Suprapubic skin (tissue), 4 donors: ENCODE results near the gene CLMN. TPM values are rescaled to one million over a fixed set of nuclear protein-coding genes. Genes with fewer than 3 reads are reported as not detected.
A peak's percentile ranks its signal among the peaks of the same experiment; 100 is the strongest.

Source experiments
- DNase-seq, 2 donors: peaks; one replicate each; pipeline ENCODE4 v3.0.0-alpha.2; 2019; ENCODE audit warnings: low spot score in 2 of 2
- H3K27ac ChIP-seq: fragments of 200-600 bp; sonication (generic); one replicate; pipeline ENCODE4 v1.5.1; 2019
- H3K27me3 ChIP-seq: fragments of 200-600 bp; sonication (generic); one replicate; pipeline ENCODE4 v1.5.1; 2019
- H3K36me3 ChIP-seq: fragments of 200-600 bp; sonication (generic); one replicate; pipeline ENCODE4 v1.5.1; 2019
- H3K4me1 ChIP-seq: fragments of 200-600 bp; sonication (generic); one replicate; pipeline ENCODE4 v1.5.1; 2019
- H3K4me3 ChIP-seq: fragments of 200-600 bp; sonication (generic); one replicate; pipeline ENCODE4 v1.5.1; 2019; ENCODE audit warnings: mild to moderate bottlenecking
- H3K9me3 ChIP-seq: fragments of 200-600 bp; sonication (generic); one replicate; pipeline ENCODE4 v1.5.1; 2019
- EP300 ChIP-seq: sonication (generic); formaldehyde crosslinking; IDR thresholded peaks from one replicate; pipeline ENCODE4 v1.6.1; 2017; ENCODE audit warnings: antibody characterized with exemption
- POLR2A ChIP-seq, 2 donors: fragments of 450-650 bp; IDR thresholded peaks; one replicate each; pipeline ENCODE4 v1.6.1; 2017; ENCODE audit warnings: antibody characterized with exemption in 2 of 2, mild to moderate bottlenecking in 2 of 2, moderate library complexity in 2 of 2
- POLR2AphosphoS5 ChIP-seq, 3 donors: sonication (generic); formaldehyde crosslinking; IDR thresholded peaks; one replicate each; pipeline ENCODE4 v1.6.1; 2017; ENCODE audit warnings: antibody characterized with exemption in 3 of 3
- WGBS: methylation state at CpG from one replicate; pipeline ENCODE4 v1.1.5; 2018; 5-methylcytosine and 5-hydroxymethylcytosine counted together
- total RNA-seq, 4 donors: library from RNA; depleted of rRNA; stranded (reverse); fragments of >200 nt; gene quantifications; one replicate each; pipeline ENCODE4 v1.1.0, GENCODE V29; 2016
- TF ChIP-seq, protein P1 (sequence below), 2 donors: fragments of 200-600 bp in 1 of 2; fragments of 450-650 bp in 1 of 2; sonication (generic) in 1 of 2; IDR thresholded peaks; one replicate each; pipeline ENCODE4 v1.5.1; 2016 to 2019; ENCODE audit warnings: antibody characterized with exemption in 2 of 2, mild to moderate bottlenecking in 1 of 2, moderate library complexity in 1 of 2

Gene CLMN
- total RNA-seq, 4 donors from 2014 or later, result 5.0 to 25.7 (median 7.0) TPM

DNA sequence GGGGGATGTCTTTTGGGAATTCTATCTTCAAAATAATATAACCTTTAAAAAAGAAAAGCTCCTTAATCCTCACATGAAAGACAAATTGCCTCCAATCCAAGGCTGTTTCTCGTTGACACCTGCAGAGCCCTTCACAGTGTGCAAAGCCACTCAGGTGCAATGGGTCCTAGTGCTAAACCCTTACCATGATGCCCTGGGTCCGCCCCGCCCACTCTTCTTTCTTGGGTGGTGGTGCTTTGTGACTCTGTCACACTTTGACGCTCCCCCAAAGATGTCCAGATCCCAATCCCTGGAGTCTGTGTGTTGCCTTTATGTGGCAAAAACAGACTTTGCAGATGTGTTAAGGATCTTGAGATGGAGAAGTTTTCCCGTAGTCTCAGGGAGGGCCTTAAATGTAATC lies 29.7 kb downstream of the CLMN start:
- H3K9me3 ChIP-seq, result no peaks in the 10 kb centered on the region
- no peak overlapping the region for H3K27ac ChIP-seq
- WGBS, result 94% methylated on average over 5 of the region's 5 CpGs
- DNase-seq, result peak in 1 of 2 donors; percentile 69
- no peak for TF ChIP-seq EP300
- TF ChIP-seq POLR2A (IDR thresholded peaks at IDR 0.05), result no peak
- TF ChIP-seq POLR2AphosphoS5 (IDR thresholded peaks at IDR 0.05), result no peak
- TF ChIP-seq, protein P1, sequence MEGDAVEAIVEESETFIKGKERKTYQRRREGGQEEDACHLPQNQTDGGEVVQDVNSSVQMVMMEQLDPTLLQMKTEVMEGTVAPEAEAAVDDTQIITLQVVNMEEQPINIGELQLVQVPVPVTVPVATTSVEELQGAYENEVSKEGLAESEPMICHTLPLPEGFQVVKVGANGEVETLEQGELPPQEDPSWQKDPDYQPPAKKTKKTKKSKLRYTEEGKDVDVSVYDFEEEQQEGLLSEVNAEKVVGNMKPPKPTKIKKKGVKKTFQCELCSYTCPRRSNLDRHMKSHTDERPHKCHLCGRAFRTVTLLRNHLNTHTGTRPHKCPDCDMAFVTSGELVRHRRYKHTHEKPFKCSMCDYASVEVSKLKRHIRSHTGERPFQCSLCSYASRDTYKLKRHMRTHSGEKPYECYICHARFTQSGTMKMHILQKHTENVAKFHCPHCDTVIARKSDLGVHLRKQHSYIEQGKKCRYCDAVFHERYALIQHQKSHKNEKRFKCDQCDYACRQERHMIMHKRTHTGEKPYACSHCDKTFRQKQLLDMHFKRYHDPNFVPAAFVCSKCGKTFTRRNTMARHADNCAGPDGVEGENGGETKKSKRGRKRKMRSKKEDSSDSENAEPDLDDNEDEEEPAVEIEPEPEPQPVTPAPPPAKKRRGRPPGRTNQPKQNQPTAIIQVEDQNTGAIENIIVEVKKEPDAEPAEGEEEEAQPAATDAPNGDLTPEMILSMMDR (IDR thresholded peaks at IDR 0.05), result no peak
- peaks cover 15% of the 10 kb centered on the region for H3K4me1 ChIP-seq
- no peaks in the 10 kb centered on the region for H3K36me3 ChIP-seq
- H3K4me3 ChIP-seq, result no peak overlapping the region
- H3K27me3 ChIP-seq, result no peaks in the 10 kb centered on the region

DNA sequence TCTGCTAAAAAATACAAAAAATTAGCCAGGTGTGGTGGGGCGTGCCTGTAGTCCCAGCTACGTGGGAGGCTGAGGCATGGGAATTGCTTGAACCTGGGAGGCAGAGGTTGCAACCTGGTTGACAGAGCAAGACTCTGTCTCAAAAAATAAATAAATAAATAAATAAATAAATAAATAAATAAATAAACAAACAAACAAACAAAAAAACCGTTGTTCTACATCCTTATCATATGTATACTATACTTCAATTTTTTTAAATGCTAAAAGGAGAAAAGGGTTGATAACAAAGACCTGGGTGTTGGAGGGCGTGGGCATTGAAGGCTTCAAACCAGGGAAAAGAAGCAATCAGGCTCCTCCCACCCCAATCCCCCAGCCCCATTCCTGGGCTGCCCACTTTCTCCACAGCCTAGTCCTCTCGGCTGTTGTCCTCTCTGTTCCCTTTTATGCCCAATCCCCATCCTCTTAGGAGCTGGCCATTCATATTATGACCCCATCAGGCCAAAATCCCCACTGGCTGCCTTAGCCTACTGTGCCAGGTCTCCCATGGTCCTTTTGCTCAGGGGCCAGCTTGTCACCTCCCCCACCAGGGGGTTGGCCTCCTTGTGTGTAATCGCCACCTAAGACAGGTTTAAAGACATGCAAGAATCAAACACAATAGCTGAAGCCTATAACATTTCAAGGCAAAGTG lies 30.2 kb downstream of the CLMN start:
- no peaks in the 10 kb centered on the region for H3K27me3 ChIP-seq
- 91% methylated on average over 6 of the region's 6 CpGs for WGBS

DNA sequence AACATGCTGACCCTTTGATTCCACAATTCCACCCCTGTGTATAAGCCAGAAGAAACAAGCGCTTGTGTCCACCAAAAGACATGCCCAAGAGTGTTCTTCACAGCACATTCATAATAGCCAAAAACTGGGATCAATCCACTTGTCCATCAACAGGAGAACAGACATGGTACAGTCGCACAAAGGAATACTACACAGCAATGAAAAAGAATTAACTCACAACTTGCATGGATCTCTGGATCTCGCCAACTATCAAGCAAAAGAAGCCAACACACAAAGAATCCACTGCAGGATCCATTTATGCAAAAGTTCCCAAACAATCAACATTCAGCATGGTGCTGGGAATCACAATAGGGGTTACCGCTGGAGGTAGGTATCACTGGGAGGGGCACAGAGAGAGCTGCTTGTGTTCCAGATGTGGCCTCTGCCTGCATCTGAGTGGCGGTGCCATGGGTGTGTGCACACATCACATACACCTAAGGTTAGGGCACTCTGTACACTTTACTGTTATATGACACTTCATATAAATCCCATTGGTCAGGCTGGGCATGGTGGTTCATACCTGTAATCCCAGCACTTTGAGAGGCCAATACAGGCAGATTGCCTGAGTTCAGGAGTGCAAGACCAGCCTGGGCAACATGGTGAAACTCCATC lies 30.9 kb downstream of the CLMN start:
- TF ChIP-seq POLR2AphosphoS5 (IDR thresholded peaks at IDR 0.05), result no peak
- TF ChIP-seq EP300, result no peak
- TF ChIP-seq, protein P1 (IDR thresholded peaks at IDR 0.05), result no peak
- TF ChIP-seq POLR2A (IDR thresholded peaks at IDR 0.05), result no peak
- WGBS, result 93% methylated on average over 4 of the region's 5 CpGs
- H3K4me3 ChIP-seq, result no peak overlapping the region
- H3K27ac ChIP-seq, result no peak overlapping the region
- H3K9me3 ChIP-seq, result no peaks in the 10 kb centered on the region
- no peaks in the 10 kb centered on the region for H3K36me3 ChIP-seq
- no peaks in the 10 kb centered on the region for H3K27me3 ChIP-seq
- peaks cover 15% of the 10 kb centered on the region for H3K4me1 ChIP-seq
- peak in 1 of 2 donors; percentile 13 for DNase-seq

More for the DNA sequence above, 30.2 kb downstream of the CLMN start:
- Histone ChIP-seq H3K9me3 (no peaks in the 10 kb centered on the region), H3K4me1 (peaks cover 15% of the 10 kb centered on the region), H3K27ac (no peak overlapping the region), H3K4me3 (no peak overlapping the region), H3K36me3 (no peaks in the 10 kb centered on the region)
- TF ChIP-seq, protein P1 (IDR thresholded peaks at IDR 0.05), result no peak
- TF ChIP-seq POLR2AphosphoS5 (IDR thresholded peaks at IDR 0.05) (no peak), EP300 (no peak), POLR2A (IDR thresholded peaks at IDR 0.05) (no peak)
- DNase-seq, result peak in 1 of 2 donors; percentile 15

DNA sequence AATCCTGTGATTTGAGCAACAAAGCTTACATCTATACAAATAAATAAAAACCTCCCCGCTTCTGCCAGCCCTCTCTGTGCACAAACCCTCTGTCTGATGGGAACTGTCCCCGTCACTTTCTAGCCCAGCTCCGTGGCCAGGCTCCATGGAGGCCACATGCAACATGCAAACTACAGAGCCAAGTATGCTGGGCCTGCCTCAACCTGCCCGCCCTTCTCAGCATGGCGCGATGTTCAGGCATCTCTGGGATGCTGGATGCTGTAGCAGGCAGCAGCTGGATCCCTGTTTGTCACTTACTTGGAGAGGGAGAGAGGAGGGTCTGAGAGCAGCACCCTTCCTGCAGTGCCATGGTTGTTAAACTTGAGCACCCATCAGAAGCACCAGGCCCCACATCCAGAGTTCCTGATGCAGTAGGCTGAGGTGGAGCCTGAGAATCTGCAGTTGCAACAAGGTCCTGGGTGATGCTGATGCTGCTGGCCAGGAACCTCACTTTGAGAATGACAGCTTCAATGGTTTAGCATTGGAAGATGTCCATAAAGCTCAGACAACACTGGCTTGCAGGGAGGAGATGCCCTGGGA lies 32.4 kb downstream of the CLMN start:
- Histone ChIP-seq H3K27me3 (no peaks in the 10 kb centered on the region), H3K4me3 (no peak overlapping the region), H3K9me3 (no peaks in the 10 kb centered on the region), H3K4me1 (peaks cover 15% of the 10 kb centered on the region), H3K36me3 (no peaks in the 10 kb centered on the region), H3K27ac (no peak overlapping the region)
- WGBS, result 73% methylated on average over 6 of the region's 6 CpGs
- TF ChIP-seq EP300 (no peak), POLR2A (IDR thresholded peaks at IDR 0.05) (no peak), POLR2AphosphoS5 (IDR thresholded peaks at IDR 0.05) (no peak)
- TF ChIP-seq, protein P1 (IDR thresholded peaks at IDR 0.05), result no peak
- DNase-seq, result peak in 1 of 2 donors; percentile 63

DNA sequence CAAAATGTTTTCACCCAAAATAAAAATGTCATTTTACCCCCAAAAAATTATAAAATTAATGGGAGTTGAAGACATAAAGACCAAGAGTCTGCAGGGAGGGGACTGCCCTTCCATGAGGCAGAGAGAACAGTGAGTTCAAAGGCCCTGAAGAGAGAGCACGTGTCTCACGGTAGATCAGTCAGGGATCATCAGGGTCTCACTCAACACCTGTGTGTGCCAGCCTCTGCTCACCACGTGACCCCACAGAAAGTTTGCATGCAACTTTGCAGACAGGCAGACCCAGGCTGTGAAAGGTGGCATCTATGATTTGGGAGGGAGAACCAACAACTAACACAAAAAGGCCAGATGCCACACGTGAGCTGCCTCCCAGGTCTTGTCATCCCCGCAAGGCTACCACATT lies 33.1 kb downstream of the CLMN start:
- Histone ChIP-seq H3K9me3 (no peaks in the 10 kb centered on the region), H3K27me3 (no peaks in the 10 kb centered on the region), H3K36me3 (no peaks in the 10 kb centered on the region), H3K4me3 (no peak overlapping the region), H3K4me1 (peaks cover 10% of the 10 kb centered on the region), H3K27ac (no peak overlapping the region)
- peak in 1 of 2 donors; percentile 64 for DNase-seq
- 80% methylated on average over 5 of the region's 5 CpGs for WGBS
- TF ChIP-seq POLR2AphosphoS5 (IDR thresholded peaks at IDR 0.05) (no peak), POLR2A (IDR thresholded peaks at IDR 0.05) (no peak), EP300 (no peak)
- TF ChIP-seq, protein P1 (IDR thresholded peaks at IDR 0.05), result no peak
